ENCODE data around the gene PHOSPHO1. TPM values are rescaled to one million over a fixed set of nuclear protein-coding genes. Genes with fewer than 3 reads are reported as not detected.
A peak's percentile ranks its signal among the peaks of the same experiment; 100 is the strongest.
"Not testable (repeated sequence)": the region's sequence is repeated elsewhere in the genome, so short reads cannot be mapped to it uniquely, and the experiment has no call there.

Gene PHOSPHO1, protein sequence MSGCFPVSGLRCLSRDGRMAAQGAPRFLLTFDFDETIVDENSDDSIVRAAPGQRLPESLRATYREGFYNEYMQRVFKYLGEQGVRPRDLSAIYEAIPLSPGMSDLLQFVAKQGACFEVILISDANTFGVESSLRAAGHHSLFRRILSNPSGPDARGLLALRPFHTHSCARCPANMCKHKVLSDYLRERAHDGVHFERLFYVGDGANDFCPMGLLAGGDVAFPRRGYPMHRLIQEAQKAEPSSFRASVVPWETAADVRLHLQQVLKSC
- total RNA-seq (2021) (88.6 and 98.3 TPM in 2 replicates), Bru-seq, nascent RNA (percentile 87 among the genes with signal in this experiment), BruChase-seq, experiment 1, labeled RNA remaining after a 2-hour chase (percentile 85 among the genes with signal in this experiment), BruChase-seq, experiment 2, labeled RNA remaining after a 6-hour chase (percentile 88 among the genes with signal in this experiment)
- long read RNA-seq, transcript PHOSPHO1-202 (3 exons, 2,173 nt) = minor isoform, 41 of 172 reads
- long read RNA-seq, transcript PHOSPHO1-201 (3 exons, 1,816 nt) = major isoform, 98 of 172 reads
- long read RNA-seq, transcript PHOSPHO1-204 (3 exons, 868 nt) = minor isoform, 9 of 172 reads
- long read RNA-seq, partial matches to known transcripts = 1 of 172 reads
- long read RNA-seq, other reads (novel, unspliced or antisense) = 23 of 172 reads

- H3K27me3 ChIP-seq (replicated peaks; ENCODE audit: insufficient read depth, low read depth, low read length, poor library complexity) = no peaks in the 10 kb centered on the region
- CTCF ChIA-PET = interaction anchor here (0.6 to 1.1 kb wide), 2 partner anchors 60 to 61 kb away, joined by 3 read pairs; no protein-coding TSS in a partner anchor
- peak within 1 kb of the TSS; percentile 76 for H3K4me3 ChIP-seq (ENCODE audit: low read depth, low read length, poor library complexity, severe bottlenecking)
- POLR2A ChIA-PET (ENCODE audit: low non-redundant PET) = no interaction called here
- H3K4me1 ChIP-seq (ENCODE audit: insufficient read depth, low read length, poor library complexity, severe bottlenecking) = peaks cover 22% of the 10 kb centered on the region
- no peak for TF ChIP-seq EZH2 (IDR thresholded peaks at IDR 0.05; ENCODE audit: borderline replicate concordance, low read depth, low read length, poor library complexity, severe bottlenecking)
- TF ChIP-seq, protein P1, sequence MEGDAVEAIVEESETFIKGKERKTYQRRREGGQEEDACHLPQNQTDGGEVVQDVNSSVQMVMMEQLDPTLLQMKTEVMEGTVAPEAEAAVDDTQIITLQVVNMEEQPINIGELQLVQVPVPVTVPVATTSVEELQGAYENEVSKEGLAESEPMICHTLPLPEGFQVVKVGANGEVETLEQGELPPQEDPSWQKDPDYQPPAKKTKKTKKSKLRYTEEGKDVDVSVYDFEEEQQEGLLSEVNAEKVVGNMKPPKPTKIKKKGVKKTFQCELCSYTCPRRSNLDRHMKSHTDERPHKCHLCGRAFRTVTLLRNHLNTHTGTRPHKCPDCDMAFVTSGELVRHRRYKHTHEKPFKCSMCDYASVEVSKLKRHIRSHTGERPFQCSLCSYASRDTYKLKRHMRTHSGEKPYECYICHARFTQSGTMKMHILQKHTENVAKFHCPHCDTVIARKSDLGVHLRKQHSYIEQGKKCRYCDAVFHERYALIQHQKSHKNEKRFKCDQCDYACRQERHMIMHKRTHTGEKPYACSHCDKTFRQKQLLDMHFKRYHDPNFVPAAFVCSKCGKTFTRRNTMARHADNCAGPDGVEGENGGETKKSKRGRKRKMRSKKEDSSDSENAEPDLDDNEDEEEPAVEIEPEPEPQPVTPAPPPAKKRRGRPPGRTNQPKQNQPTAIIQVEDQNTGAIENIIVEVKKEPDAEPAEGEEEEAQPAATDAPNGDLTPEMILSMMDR (conservative IDR thresholded peaks at IDR 0.05; ENCODE audit: low read depth, low read length) = no peak
- intact Hi-C loops (cut with micrococcal nuclease; ENCODE audit: unreplicated experiment) = loop anchor here (5.0 kb wide), 1 partner anchor 161 kb away; no protein-coding TSS in a partner anchor
- H3K9me3 ChIP-seq (ENCODE audit: low read depth, low read length, poor library complexity, severe bottlenecking) = no peaks in the 10 kb centered on the region
- H3K36me3 ChIP-seq (ENCODE audit: insufficient read depth, low read length, poor library complexity, severe bottlenecking) = peaks cover 6% of the 10 kb centered on the region
- no TSS peak for BruUV-seq (replicated peaks)
- H3K27ac ChIP-seq (ENCODE audit: low read depth, low read length, poor library complexity, severe bottlenecking) = peak within 1 kb of the TSS; percentile 86
- peak; percentile 94 for DNase-seq (ENCODE audit: low spot score)
Measured at GRCh38 chr17:49230636-49231562, at the start of gene PHOSPHO1. TSS of gene PHOSPHO1 (minus strand) at chr17:49230787. CDS start at chr17:49226691, 4,096 bp downstream.

- Histone ChIP-seq H3K9me3 (ENCODE audit: low read depth, low read length, poor library complexity, severe bottlenecking) (no peaks in the 10 kb centered on the region), H3K36me3 (ENCODE audit: insufficient read depth, low read length, poor library complexity, severe bottlenecking) (no peaks in the 10 kb centered on the region), H3K27ac (ENCODE audit: low read depth, low read length, poor library complexity, severe bottlenecking) (no peak overlapping the region), H3K4me3 (ENCODE audit: low read depth, low read length, poor library complexity, severe bottlenecking) (no peak overlapping the region), H3K4me1 (ENCODE audit: insufficient read depth, low read length, poor library complexity, severe bottlenecking) (no peaks in the 10 kb centered on the region), H3K27me3 (replicated peaks; ENCODE audit: insufficient read depth, low read depth, low read length, poor library complexity) (no peaks in the 10 kb centered on the region)
- TF ChIP-seq, protein P1 (conservative IDR thresholded peaks at IDR 0.05; ENCODE audit: low read depth, low read length) = no peak
- TF ChIP-seq EZH2 (IDR thresholded peaks at IDR 0.05; ENCODE audit: borderline replicate concordance, low read depth, low read length, poor library complexity, severe bottlenecking) = no peak
- BruUV-seq (replicated peaks) = no TSS peak
- DNase-seq (ENCODE audit: low spot score) = no peak
- POLR2A ChIA-PET (ENCODE audit: low non-redundant PET) = no interaction called here
- CTCF ChIA-PET = no interaction called here
- intact Hi-C loops (cut with micrococcal nuclease; ENCODE audit: unreplicated experiment) = no loop called here
Measured at GRCh38 chr17:49280061-49280460, 49.5 kb upstream of the PHOSPHO1 start.

- intact Hi-C loops (cut with micrococcal nuclease; ENCODE audit: unreplicated experiment); BruUV-seq (replicated peaks); H3K4me1 ChIP-seq (ENCODE audit: insufficient read depth, low read length, poor library complexity, severe bottlenecking); H3K36me3 ChIP-seq (ENCODE audit: insufficient read depth, low read length, poor library complexity, severe bottlenecking); H3K9me3 ChIP-seq (ENCODE audit: low read depth, low read length, poor library complexity, severe bottlenecking); CTCF ChIA-PET; H3K4me3 ChIP-seq (ENCODE audit: low read depth, low read length, poor library complexity, severe bottlenecking); H3K27ac ChIP-seq (ENCODE audit: low read depth, low read length, poor library complexity, severe bottlenecking); POLR2A ChIA-PET (ENCODE audit: low non-redundant PET); DNase-seq (ENCODE audit: low spot score); H3K27me3 ChIP-seq (replicated peaks; ENCODE audit: insufficient read depth, low read depth, low read length, poor library complexity): not testable (repeated sequence)
Measured at GRCh38 chr17:49279263-49280015, 48.9 kb upstream of the PHOSPHO1 start.

All from A673 (cell line).